ENCODE results near the gene AUTS2.

AUTS2 gene

GRCh38 chr7:70563960-70564359 is 965.7 kb downstream of the AUTS2 start:
- TF ChIP-seq POLR2AphosphoS5 (IDR thresholded peaks at IDR 0.05; ENCODE audit: low read depth) (no peak), SPI1 (IDR thresholded peaks at IDR 0.05; ENCODE audit: borderline replicate concordance, low read depth) (no peak), CTCF (IDR thresholded peaks at IDR 0.05; ENCODE audit: insufficient read depth, low read length) (no peak), GABPA (IDR thresholded peaks at IDR 0.05; ENCODE audit: low read depth) (no peak), REST (IDR thresholded peaks at IDR 0.05; ENCODE audit: insufficient replicate concordance, low read depth) (no peak)
- DNase-seq (ENCODE audit: low read depth in 1 of 2, low spot score in 1 of 2), result no peak
- Histone ChIP-seq H3K4me3 (replicated peaks; ENCODE audit: insufficient read depth, low read length) (no peak overlapping the region), H3K27ac (replicated peaks) (no peak overlapping the region), H3K27me3 (ENCODE audit: insufficient read depth, poor library complexity, severe bottlenecking) (no peaks in the 10 kb centered on the region)

GRCh38 chr7:70565721-70566370 is 967.6 kb downstream of the AUTS2 start:
- no peak for TF ChIP-seq CTCF (IDR thresholded peaks at IDR 0.05; ENCODE audit: insufficient read depth, low read length)
- TF ChIP-seq POLR2AphosphoS5 (IDR thresholded peaks at IDR 0.05; ENCODE audit: low read depth), result no peak
- TF ChIP-seq REST (IDR thresholded peaks at IDR 0.05; ENCODE audit: insufficient replicate concordance, low read depth), result no peak
- no peak for TF ChIP-seq SPI1 (IDR thresholded peaks at IDR 0.05; ENCODE audit: borderline replicate concordance, low read depth)
- TF ChIP-seq GABPA (IDR thresholded peaks at IDR 0.05; ENCODE audit: low read depth), result no peak
- Histone ChIP-seq H3K27me3 (ENCODE audit: insufficient read depth, poor library complexity, severe bottlenecking) (no peaks in the 10 kb centered on the region), H3K27ac (replicated peaks) (no peak overlapping the region), H3K4me3 (replicated peaks; ENCODE audit: insufficient read depth, low read length) (no peak overlapping the region)
- no peak for DNase-seq (ENCODE audit: low read depth in 1 of 2, low spot score in 1 of 2)

- H3K27me3 ChIP-seq (ENCODE audit: insufficient read depth, poor library complexity, severe bottlenecking), result no peaks in the 10 kb centered on the region
- H3K4me3 ChIP-seq (replicated peaks; ENCODE audit: insufficient read depth, low read length), result no peak overlapping the region
- DNase-seq (ENCODE audit: low read depth in 1 of 2, low spot score in 1 of 2), result no peak
- no peak for TF ChIP-seq REST (IDR thresholded peaks at IDR 0.05; ENCODE audit: insufficient replicate concordance, low read depth)
- no peak for TF ChIP-seq SPI1 (IDR thresholded peaks at IDR 0.05; ENCODE audit: borderline replicate concordance, low read depth)
- TF ChIP-seq GABPA (IDR thresholded peaks at IDR 0.05; ENCODE audit: low read depth), result no peak
- TF ChIP-seq POLR2AphosphoS5 (IDR thresholded peaks at IDR 0.05; ENCODE audit: low read depth), result no peak
- H3K27ac ChIP-seq (replicated peaks), result no peak overlapping the region
Measured at GRCh38 chr7:70566671-70567070, 968.4 kb downstream of the AUTS2 start.

All from HL-60 (cell line).